ENCODE data around the gene ANKS6. TPM values are rescaled to one million over a fixed set of nuclear protein-coding genes. Genes with fewer than 3 reads are reported as not detected.

The ANKS6 gene
- total RNA-seq, 2 donors from 2014 or later = 41.7 to 55.2 TPM

DNA sequence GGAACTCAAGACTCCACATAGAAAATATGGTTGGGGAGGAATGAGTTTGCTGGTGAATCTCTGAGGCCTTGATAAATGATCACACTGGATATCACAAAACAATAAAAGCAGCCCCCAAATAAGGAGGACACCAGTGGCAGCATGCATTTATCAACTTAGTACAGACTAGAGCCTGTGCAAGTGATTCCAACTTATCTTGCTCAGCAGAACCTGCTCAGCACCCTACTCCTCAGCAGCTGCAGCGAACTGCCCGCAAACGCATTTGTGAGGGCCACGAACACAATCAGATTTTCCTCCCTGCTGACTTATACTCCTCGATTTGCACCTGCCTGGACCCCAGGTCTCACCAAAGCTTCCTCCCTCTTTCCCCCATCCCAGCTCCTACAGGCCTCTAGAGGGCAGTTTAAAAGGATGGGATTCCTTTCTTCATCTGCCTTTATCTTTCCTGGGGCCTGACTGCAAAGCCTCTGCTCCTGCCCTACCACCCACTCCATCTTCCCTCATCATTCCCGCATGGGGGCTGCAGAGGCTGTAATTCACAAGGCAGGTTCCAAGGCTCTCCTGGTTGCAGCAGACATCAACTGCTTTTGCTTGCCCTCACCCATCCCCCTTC is 41.2 kb downstream of the ANKS6 start:
- Mint-ChIP-seq H3K36me3 (ENCODE audit: low read depth) (peaks cover 64% of the 10 kb centered on the region), H3K4me1 (no peaks in the 10 kb centered on the region), H3K9me3 (peaks cover 18% of the 10 kb centered on the region), H3K27me3 (ENCODE audit: insufficient read depth) (no peaks in the 10 kb centered on the region), H3K27ac (no peak overlapping the region), H3K4me3 (no peak overlapping the region)
- no peak overlapping the region for H3K27ac ChIP-seq (ENCODE audit: low read depth, low read length)
- TF ChIP-seq CTCF (conservative IDR thresholded peaks at IDR 0.05) = peak; percentile 58
- H3K4me1 ChIP-seq (ENCODE audit: control insufficient read depth, insufficient read depth, low read length) = no peaks in the 10 kb centered on the region
- DNase-seq = no peak
- H3K4me3 ChIP-seq (ENCODE audit: low read length) = no peak overlapping the region
- peaks cover 40% of the 10 kb centered on the region for H3K36me3 ChIP-seq (ENCODE audit: control insufficient read depth, insufficient read depth, low read length)
- H3K9ac ChIP-seq (ENCODE audit: extremely low read depth, low read length, poor library complexity, severe bottlenecking) = no peak overlapping the region
- 92% methylated on average over 6 of the region's 6 CpGs for WGBS, 2 experiments (ENCODE audit: insufficient coverage in 1 of 2, insufficient read length in 1 of 2)
- H3K27me3 ChIP-seq (ENCODE audit: control insufficient read depth, insufficient read depth, low read length, poor library complexity, severe bottlenecking) = no peaks in the 10 kb centered on the region
- peaks cover 20% of the 10 kb centered on the region for H3K9me3 ChIP-seq (ENCODE audit: control insufficient read depth, low read length)

GRCh38 chr9:98751210-98751609 is 45.1 kb downstream of the ANKS6 start:
- 83 to 90% methylated on average over 1 to 2 of the region's 2 CpGs for WGBS, 2 experiments (ENCODE audit: insufficient coverage in 1 of 2, insufficient read length in 1 of 2)
- H3K27ac Mint-ChIP-seq = no peak overlapping the region

GRCh38 chr9:98750364-98751060 is 45.8 kb downstream of the ANKS6 start:
- H3K9me3 Mint-ChIP-seq = no peaks in the 10 kb centered on the region
- Histone ChIP-seq H3K27ac (ENCODE audit: low read depth, low read length) (no peak overlapping the region), H3K9ac (ENCODE audit: extremely low read depth, low read length, poor library complexity, severe bottlenecking) (no peak overlapping the region), H3K4me1 (ENCODE audit: control insufficient read depth, insufficient read depth, low read length) (no peaks in the 10 kb centered on the region), H3K27me3 (ENCODE audit: control insufficient read depth, insufficient read depth, low read length, poor library complexity, severe bottlenecking) (no peaks in the 10 kb centered on the region), H3K9me3 (ENCODE audit: control insufficient read depth, low read length) (no peaks in the 10 kb centered on the region), H3K36me3 (ENCODE audit: control insufficient read depth, insufficient read depth, low read length) (peaks cover 23% of the 10 kb centered on the region), H3K4me3 (ENCODE audit: low read length) (no peak overlapping the region)
- no peaks in the 10 kb centered on the region for H3K4me1 Mint-ChIP-seq
- H3K27me3 Mint-ChIP-seq (ENCODE audit: insufficient read depth) = no peaks in the 10 kb centered on the region
- 94 to 100% methylated on average over 4 to 5 of the region's 5 CpGs for WGBS, 2 experiments (ENCODE audit: insufficient coverage in 1 of 2, insufficient read length in 1 of 2)
- peaks cover 49% of the 10 kb centered on the region for H3K36me3 Mint-ChIP-seq (ENCODE audit: low read depth)
- H3K4me3 Mint-ChIP-seq = no peak overlapping the region
- H3K27ac Mint-ChIP-seq = no peak overlapping the region
- no peak for DNase-seq
- TF ChIP-seq CTCF (conservative IDR thresholded peaks at IDR 0.05) = no peak

More at GRCh38 chr9:98751210-98751609, 45.1 kb downstream of the ANKS6 start:
- Histone ChIP-seq H3K9me3 (ENCODE audit: control insufficient read depth, low read length) (no peaks in the 10 kb centered on the region), H3K27ac (ENCODE audit: low read depth, low read length) (no peak overlapping the region), H3K4me3 (ENCODE audit: low read length) (no peak overlapping the region), H3K36me3 (ENCODE audit: control insufficient read depth, insufficient read depth, low read length) (peaks cover 23% of the 10 kb centered on the region), H3K9ac (ENCODE audit: extremely low read depth, low read length, poor library complexity, severe bottlenecking) (no peak overlapping the region), H3K4me1 (ENCODE audit: control insufficient read depth, insufficient read depth, low read length) (no peaks in the 10 kb centered on the region), H3K27me3 (ENCODE audit: control insufficient read depth, insufficient read depth, low read length, poor library complexity, severe bottlenecking) (no peaks in the 10 kb centered on the region)
- Mint-ChIP-seq H3K4me3 (no peak overlapping the region), H3K4me1 (no peaks in the 10 kb centered on the region), H3K9me3 (no peaks in the 10 kb centered on the region), H3K36me3 (ENCODE audit: low read depth) (peaks cover 55% of the 10 kb centered on the region), H3K27me3 (ENCODE audit: insufficient read depth) (no peaks in the 10 kb centered on the region)
- no peak for DNase-seq
- TF ChIP-seq CTCF (conservative IDR thresholded peaks at IDR 0.05) = no peak
